ENCODE measurements around the gene USP2.

The USP2 gene

GRCh38 chr11:119381181-119381988 lies at the start of gene USP2:
Gene USP2 (minus strand): TSS chr11:119381690. CDS start chr11:119373480, 8,210 bp downstream.
- peak; percentile 94 for DNase-seq

- no peak for DNase-seq
These were observed 45.8 kb upstream of the USP2 start for GRCh38 chr11:119427279-119427678.

GRCh38 chr11:119426142-119426541 lies 44.7 kb upstream of the USP2 start:
- DNase-seq: no peak

- DNase-seq: no peak
These were observed 43.3 kb upstream of the USP2 start for GRCh38 chr11:119424775-119425174.

- DNase-seq: no peak
These were observed 42.8 kb upstream of the USP2 start for GRCh38 chr11:119424276-119424675.

- no peak for DNase-seq
These were observed 42.2 kb upstream of the USP2 start for GRCh38 chr11:119423509-119424254.

GRCh38 chr11:119422809-119423508 lies 41.5 kb upstream of the USP2 start, which contains the start of gene THY1:
Gene THY1 (minus strand): TSS chr11:119423172. CDS start chr11:119420905, 2,267 bp downstream.
- no peak for DNase-seq

- no peak for DNase-seq
These were observed 40.7 kb upstream of the USP2 start for GRCh38 chr11:119421941-119422808.

- no peak for DNase-seq
These were observed 39.9 kb upstream of the USP2 start for GRCh38 chr11:119421351-119421750.

- no peak for DNase-seq
These were observed 39.1 kb upstream of the USP2 start for GRCh38 chr11:119420631-119421030.

- DNase-seq: no peak
These were observed 38.5 kb upstream of the USP2 start for GRCh38 chr11:119419834-119420492.

GRCh38 chr11:119419246-119419645 lies 37.8 kb upstream of the USP2 start:
- no peak for DNase-seq

GRCh38 chr11:119418759-119419158 lies 37.3 kb upstream of the USP2 start:
- DNase-seq: no peak

- no peak for DNase-seq
These were observed 36.4 kb upstream of the USP2 start for GRCh38 chr11:119417726-119418540.

GRCh38 chr11:119416606-119417580 lies 35.4 kb upstream of the USP2 start:
- no peak for DNase-seq

GRCh38 chr11:119415966-119416365 lies 34.5 kb upstream of the USP2 start:
- DNase-seq: no peak

- DNase-seq: no peak
These were observed 34.0 kb upstream of the USP2 start for GRCh38 chr11:119415517-119415916.

GRCh38 chr11:119414734-119415133 lies 33.2 kb upstream of the USP2 start:
- no peak for DNase-seq

GRCh38 chr11:119414321-119414720 lies 32.8 kb upstream of the USP2 start:
- no peak for DNase-seq

GRCh38 chr11:119412072-119412471 lies 30.6 kb upstream of the USP2 start:
- DNase-seq: no peak
